ENCODE measurements around the gene AK3. TPM values are rescaled to one million over a fixed set of nuclear protein-coding genes. Genes with fewer than 3 reads are reported as not detected.

Gene AK3
- polyA plus RNA-seq, 3 donors, result 3.7 to 14.5 (median 13.8) TPM

- H3K9me3 ChIP-seq (replicated peaks in 1 of 2; ENCODE audit: control insufficient read depth in 1 of 2, insufficient read depth in 1 of 2, low read length in 2 of 2), result no peaks in the 10 kb centered on the region
- DNase-seq, result no peak
- Mint-ChIP-seq H3K4me1 (no peaks in the 10 kb centered on the region), H3K36me3 (no peaks in the 10 kb centered on the region), H3K27me3 (ENCODE audit: low read depth in 3 of 3) (peaks cover 4 to 5% (median 4%) of the 10 kb centered on the region in 3 donors), H3K27ac (no peak overlapping the region), H3K9me3 (no peaks in the 10 kb centered on the region), H3K4me3 (no peak overlapping the region)
- H3K36me3 ChIP-seq (replicated peaks in 1 of 2; ENCODE audit: control insufficient read depth in 1 of 2, insufficient read depth in 2 of 2, low read length in 2 of 2), result no peaks in the 10 kb centered on the region
- no peak overlapping the region for H3K4me2 ChIP-seq (replicated peaks; ENCODE audit: extremely low read depth, low read length, poor library complexity, severe bottlenecking)
- TF ChIP-seq CTCF (IDR thresholded peaks at IDR 0.05), result no peak
- no CpG with 5 or more reads among the region's 1 CpG for WGBS (ENCODE audit: insufficient coverage)
- no peaks in the 10 kb centered on the region for H3K4me1 ChIP-seq (ENCODE audit: control insufficient read depth in 1 of 2, insufficient read depth in 2 of 2, low read length in 2 of 2)
- H4K20me1 ChIP-seq (ENCODE audit: insufficient read depth, low read length), result no peaks in the 10 kb centered on the region
- H2AFZ ChIP-seq (ENCODE audit: insufficient read depth, low read depth, low read length, poor library complexity, severe bottlenecking), result no peak overlapping the region
- H3K9ac ChIP-seq (ENCODE audit: insufficient read depth, low read length, poor library complexity, severe bottlenecking), result no peak overlapping the region
- no peak overlapping the region for H3K27ac ChIP-seq (ENCODE audit: low read depth in 1 of 2, low read length in 2 of 2)
- H3K27me3 ChIP-seq (ENCODE audit: control insufficient read depth in 2 of 2, insufficient read depth in 2 of 2, low read length in 2 of 2), result no peaks in the 10 kb centered on the region
- intact Hi-C loops (cut with micrococcal nuclease), result no loop called here
- H3K4me3 ChIP-seq (replicated peaks in 1 of 3; ENCODE audit: low read depth in 2 of 3, low read length in 3 of 3), result no peak overlapping the region
- no peaks in the 10 kb centered on the region for H3K79me2 ChIP-seq (ENCODE audit: insufficient read depth, low read length)
Measured at GRCh38 chr9:4774209-4774608, 33.2 kb upstream of the AK3 start.

GRCh38 chr9:4771788-4772187, 30.8 kb upstream of the AK3 start:
- H3K27ac ChIP-seq (ENCODE audit: low read depth in 1 of 2, low read length in 2 of 2), result no peak overlapping the region
- H4K20me1 ChIP-seq (ENCODE audit: insufficient read depth, low read length), result no peaks in the 10 kb centered on the region
- no peaks in the 10 kb centered on the region for H3K9me3 ChIP-seq (replicated peaks in 1 of 2; ENCODE audit: control insufficient read depth in 1 of 2, insufficient read depth in 1 of 2, low read length in 2 of 2)
- Mint-ChIP-seq H3K27me3 (ENCODE audit: low read depth in 3 of 3) (peaks cover 2 to 4% (median 3%) of the 10 kb centered on the region in 3 donors), H3K4me1 (no peaks in the 10 kb centered on the region), H3K4me3 (no peak overlapping the region), H3K27ac (no peak overlapping the region), H3K9me3 (peaks cover 0 to 2% (median 0%) of the 10 kb centered on the region in 7 donors), H3K36me3 (no peaks in the 10 kb centered on the region)
- H3K4me1 ChIP-seq (ENCODE audit: control insufficient read depth in 1 of 2, insufficient read depth in 2 of 2, low read length in 2 of 2), result no peaks in the 10 kb centered on the region
- no peak overlapping the region for H3K9ac ChIP-seq (ENCODE audit: insufficient read depth, low read length, poor library complexity, severe bottlenecking)
- no peak overlapping the region for H3K4me2 ChIP-seq (replicated peaks; ENCODE audit: extremely low read depth, low read length, poor library complexity, severe bottlenecking)
- DNase-seq, result no peak
- WGBS (ENCODE audit: insufficient coverage), result 100% methylated on average over 1 of the region's 1 CpG
- H3K36me3 ChIP-seq (replicated peaks in 1 of 2; ENCODE audit: control insufficient read depth in 1 of 2, insufficient read depth in 2 of 2, low read length in 2 of 2), result no peaks in the 10 kb centered on the region
- H3K79me2 ChIP-seq (ENCODE audit: insufficient read depth, low read length), result no peaks in the 10 kb centered on the region
- H3K4me3 ChIP-seq (replicated peaks in 1 of 3; ENCODE audit: low read depth in 2 of 3, low read length in 3 of 3), result no peak overlapping the region
- no peak overlapping the region for H2AFZ ChIP-seq (ENCODE audit: insufficient read depth, low read depth, low read length, poor library complexity, severe bottlenecking)
- intact Hi-C loops (cut with micrococcal nuclease), result no loop called here
- no peaks in the 10 kb centered on the region for H3K27me3 ChIP-seq (ENCODE audit: control insufficient read depth in 2 of 2, insufficient read depth in 2 of 2, low read length in 2 of 2)
- TF ChIP-seq CTCF (IDR thresholded peaks at IDR 0.05), result no peak
